ENCODE data around the gene NTN5. TPM values are rescaled to one million over a fixed set of nuclear protein-coding genes. Genes with fewer than 3 reads are reported as not detected.

Gene NTN5
- total and polyA plus RNA-seq, 2 experiments from 2014 or later, result 0.52 to 0.94 TPM

GRCh38 chr19:48630296-48631063 is 42.3 kb downstream of the NTN5 start:
- no peaks in the 10 kb centered on the region for H3K9me2 ChIP-seq (ENCODE audit: insufficient read depth)
- peak overlapping the region; percentile 89 for H3K4me2 ChIP-seq
- H3K27me3 Mint-ChIP-seq (ENCODE audit: insufficient read depth, low read depth, poor library complexity), result peaks cover 31% of the 10 kb centered on the region
- H3K27me3 ChIP-seq (ENCODE audit: insufficient read depth), result no peaks in the 10 kb centered on the region
- H4K20me1 ChIP-seq (replicated peaks; ENCODE audit: insufficient read depth), result peaks cover 8% of the 10 kb centered on the region
- peaks cover 1% of the 10 kb centered on the region for H3K79me2 ChIP-seq (replicated peaks; ENCODE audit: insufficient read depth)
- H3K9me3 Mint-ChIP-seq, result no peaks in the 10 kb centered on the region; the same call in 1 of the 3 replicates
- H3K4me3 ChIP-seq, result peak overlapping the region; percentile 64
- H3K36me3 Mint-ChIP-seq (ENCODE audit: low read depth), result peaks cover 7% of the 10 kb centered on the region; the same call in 2 of the 3 replicates
- no peak overlapping the region for H2AFZ ChIP-seq
- peak overlapping the region; percentile 69 for H3K4me3 Mint-ChIP-seq
- TF ChIP-seq CTCF (conservative IDR thresholded peaks at IDR 0.05; ENCODE audit: low read depth in 2 of 2), result peak in 1 of 2 experiments; percentile 56; a peak in 3 of 4 replicates
- TF ChIP-seq EZH2phosphoT487 (IDR thresholded peaks at IDR 0.05; ENCODE audit: unreplicated experiment), result no peak
- peak; percentile 13 for TF ChIP-seq REST (IDR thresholded peaks at IDR 0.05; ENCODE audit: unreplicated experiment)
- H3F3A ChIP-seq (replicated peaks; ENCODE audit: low read depth), result peaks cover 36% of the 10 kb centered on the region
- H3K36me3 ChIP-seq (ENCODE audit: insufficient read depth), result no peaks in the 10 kb centered on the region
- H3K4me1 Mint-ChIP-seq, result peaks cover 34% of the 10 kb centered on the region
- H3K27ac Mint-ChIP-seq, result peak overlapping the region; percentile 95
- DNase-seq (ENCODE audit: low spot score) (peak; percentile 88), ATAC-seq (peak; percentile 39)
- peak overlapping the region; percentile 97 for H3K27ac ChIP-seq (ENCODE audit: low read depth)
- peaks cover 27% of the 10 kb centered on the region for H3K4me1 ChIP-seq (ENCODE audit: insufficient read depth)

- peak; percentile 78 for ATAC-seq
- Histone ChIP-seq H3K4me1 (ENCODE audit: insufficient read depth) (peaks cover 28% of the 10 kb centered on the region), H3K4me2 (peak overlapping the region; percentile 89), H2AFZ (no peak overlapping the region), H3K79me2 (replicated peaks; ENCODE audit: insufficient read depth) (peaks cover 8% of the 10 kb centered on the region), H3K36me3 (ENCODE audit: insufficient read depth) (no peaks in the 10 kb centered on the region), H3F3A (replicated peaks; ENCODE audit: low read depth) (peaks cover 31% of the 10 kb centered on the region), H4K20me1 (replicated peaks; ENCODE audit: insufficient read depth) (peaks cover 13% of the 10 kb centered on the region), H3K4me3 (peak overlapping the region; percentile 64), H3K27ac (ENCODE audit: low read depth) (peak overlapping the region; percentile 97), H3K27me3 (ENCODE audit: insufficient read depth) (no peaks in the 10 kb centered on the region), H3K9me2 (ENCODE audit: insufficient read depth) (no peaks in the 10 kb centered on the region)
- peak; percentile 99 for DNase-seq (ENCODE audit: low spot score)
- Mint-ChIP-seq H3K9me3 (no peaks in the 10 kb centered on the region; the same call in 1 of the 3 replicates), H3K4me1 (peaks cover 35% of the 10 kb centered on the region), H3K36me3 (ENCODE audit: low read depth) (peaks cover 7% of the 10 kb centered on the region; the same call in 2 of the 3 replicates), H3K27ac (peak overlapping the region; percentile 95), H3K4me3 (peak overlapping the region; percentile 69), H3K27me3 (ENCODE audit: insufficient read depth, low read depth, poor library complexity) (peaks cover 31% of the 10 kb centered on the region)
- TF ChIP-seq CREB1 (CRISPR knock-in tag; IDR thresholded peaks at IDR 0.05; ENCODE audit: low read depth), result peak; percentile 73
- TF ChIP-seq POLR2AphosphoS5 (IDR thresholded peaks at IDR 0.05; ENCODE audit: low read depth), result peak; percentile 36; the same call in 1 of the 2 replicates
- no peak for TF ChIP-seq STAT1 (IDR thresholded peaks at IDR 0.05; ENCODE audit: unreplicated experiment)
- TF ChIP-seq EZH2phosphoT487 (IDR thresholded peaks at IDR 0.05; ENCODE audit: unreplicated experiment), result no peak
- TF ChIP-seq EZH2 (IDR thresholded peaks at IDR 0.05; ENCODE audit: low read depth, unreplicated experiment), result no peak
- TF ChIP-seq NANOG (IDR thresholded peaks at IDR 0.05; ENCODE audit: borderline replicate concordance), result no peak
- no peak for TF ChIP-seq JUNB (IDR thresholded peaks at IDR 0.05; ENCODE audit: unreplicated experiment)
These were observed 43.1 kb downstream of the NTN5 start for GRCh38 chr19:48629599-48630295.
